HEK293 (cell line): ENCODE data around the gene CARD11.

ENCODE experiments used
- EGR2 ChIP-seq: fragments of 450-650 bp; formaldehyde crosslinking; IDR thresholded peaks from 2 replicates; pipeline ENCODE4 v1.5.1; 2016; ENCODE audit warnings: low read depth, missing biosample characterization, missing genetic modification characterization
- FEZF1 ChIP-seq: fragments of 450-650 bp; formaldehyde crosslinking; IDR thresholded peaks from 2 replicates; pipeline ENCODE4 v1.5.1; 2016; ENCODE audit warnings: missing biosample characterization, missing genetic modification characterization
- REPIN1 ChIP-seq: fragments of 450-650 bp; formaldehyde crosslinking; IDR thresholded peaks from 2 replicates; pipeline ENCODE4 v1.5.1; 2017; ENCODE audit warnings: missing biosample characterization, missing genetic modification characterization, low read depth
- ZNF138 ChIP-seq: fragments of 450-650 bp; formaldehyde crosslinking; IDR thresholded peaks from 2 replicates; pipeline ENCODE4 v1.5.1; 2016; ENCODE audit warnings: missing biosample characterization, missing genetic modification characterization, borderline replicate concordance
- TF ChIP-seq, protein P1 (sequence below): fragments of 450-650 bp; formaldehyde crosslinking; IDR thresholded peaks from 2 replicates; pipeline ENCODE4 v1.5.1; 2016; ENCODE audit warnings: missing biosample characterization, missing genetic modification characterization
- TF ChIP-seq, protein P2 (sequence below): fragments of 450-650 bp; formaldehyde crosslinking; IDR thresholded peaks from 2 replicates; pipeline ENCODE4 v1.5.1; 2016; ENCODE audit warnings: missing biosample characterization, missing genetic modification characterization

- TF ChIP-seq ZNF138 (no peak), REPIN1 (tag by site-specific recombination) (no peak), FEZF1 (tag by site-specific recombination) (no peak), EGR2 (tag by site-specific recombination) (no peak)
- TF ChIP-seq, protein P1, sequence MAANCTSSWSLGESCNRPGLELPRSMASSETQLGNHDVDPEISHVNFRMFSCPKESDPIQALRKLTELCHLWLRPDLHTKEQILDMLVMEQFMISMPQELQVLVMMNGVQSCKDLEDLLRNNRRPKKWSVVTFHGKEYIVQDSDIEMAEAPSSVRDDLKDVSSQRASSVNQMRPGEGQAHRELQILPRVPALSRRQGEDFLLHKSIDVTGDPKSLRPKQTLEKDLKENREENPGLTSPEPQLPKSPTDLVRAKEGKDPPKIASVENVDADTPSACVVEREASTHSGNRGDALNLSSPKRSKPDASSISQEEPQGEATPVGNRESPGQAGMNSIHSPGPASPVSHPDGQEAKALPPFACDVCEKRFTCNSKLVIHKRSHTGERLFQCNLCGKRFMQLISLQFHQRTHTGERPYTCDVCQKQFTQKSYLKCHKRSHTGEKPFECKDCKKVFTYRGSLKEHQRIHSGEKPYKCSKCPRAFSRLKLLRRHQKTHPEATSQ (tag by site-specific recombination): no peak
- TF ChIP-seq, protein P2, sequence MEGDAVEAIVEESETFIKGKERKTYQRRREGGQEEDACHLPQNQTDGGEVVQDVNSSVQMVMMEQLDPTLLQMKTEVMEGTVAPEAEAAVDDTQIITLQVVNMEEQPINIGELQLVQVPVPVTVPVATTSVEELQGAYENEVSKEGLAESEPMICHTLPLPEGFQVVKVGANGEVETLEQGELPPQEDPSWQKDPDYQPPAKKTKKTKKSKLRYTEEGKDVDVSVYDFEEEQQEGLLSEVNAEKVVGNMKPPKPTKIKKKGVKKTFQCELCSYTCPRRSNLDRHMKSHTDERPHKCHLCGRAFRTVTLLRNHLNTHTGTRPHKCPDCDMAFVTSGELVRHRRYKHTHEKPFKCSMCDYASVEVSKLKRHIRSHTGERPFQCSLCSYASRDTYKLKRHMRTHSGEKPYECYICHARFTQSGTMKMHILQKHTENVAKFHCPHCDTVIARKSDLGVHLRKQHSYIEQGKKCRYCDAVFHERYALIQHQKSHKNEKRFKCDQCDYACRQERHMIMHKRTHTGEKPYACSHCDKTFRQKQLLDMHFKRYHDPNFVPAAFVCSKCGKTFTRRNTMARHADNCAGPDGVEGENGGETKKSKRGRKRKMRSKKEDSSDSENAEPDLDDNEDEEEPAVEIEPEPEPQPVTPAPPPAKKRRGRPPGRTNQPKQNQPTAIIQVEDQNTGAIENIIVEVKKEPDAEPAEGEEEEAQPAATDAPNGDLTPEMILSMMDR (tag by site-specific recombination): no peak
Observed at GRCh38 chr7:3042861-3043489, 692 bp downstream of the CARD11 start.
